GM12878 (cell line): ENCODE measurements around the gene OSBPL10.

ENCODE experiments used
- ATF7 ChIP-seq: fragments of 450-650 bp; IDR thresholded peaks from 2 replicates; pipeline ENCODE4 v1.6.1; 2016; ENCODE audit warnings: low read depth, mild to moderate bottlenecking
- TAF1 ChIP-seq: IDR thresholded peaks from 2 replicates; pipeline ENCODE4 v1.6.1; 2011; ENCODE audit warnings: mild to moderate bottlenecking, low read depth, low read length, borderline replicate concordance
- TF ChIP-seq, protein P1 (sequence below): fragments of 150-350 bp; IDR thresholded peaks from 2 replicates; pipeline ENCODE4 v1.6.1; 2016; ENCODE audit warnings: low read depth, low read length
- TF ChIP-seq, protein P2 (sequence below): IDR thresholded peaks from 2 replicates; pipeline ENCODE4 v1.6.1; 2012; ENCODE audit warnings: low read depth, low read length, improper control_type of control experiment

DNA sequence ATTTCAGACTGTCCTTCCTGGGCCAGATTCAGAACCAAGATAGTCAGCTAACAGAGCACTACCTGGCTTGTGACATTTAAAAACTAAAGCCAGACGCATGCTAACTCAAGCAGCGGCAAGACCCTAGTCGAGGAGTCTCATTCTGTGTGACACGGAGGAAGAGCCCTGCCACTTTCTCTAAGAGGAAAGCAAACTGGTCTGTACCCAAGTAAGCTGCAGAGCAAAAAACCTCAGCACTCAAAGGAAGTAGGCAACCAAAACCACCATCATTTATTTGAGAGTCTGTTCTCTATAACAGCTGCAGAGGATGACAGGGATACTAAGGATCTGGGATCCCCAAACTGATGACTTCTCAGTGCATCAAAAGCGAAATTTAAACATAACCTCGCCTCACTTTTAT lies 152.1 kb downstream of the OSBPL10 start:
- TF ChIP-seq, protein P1, sequence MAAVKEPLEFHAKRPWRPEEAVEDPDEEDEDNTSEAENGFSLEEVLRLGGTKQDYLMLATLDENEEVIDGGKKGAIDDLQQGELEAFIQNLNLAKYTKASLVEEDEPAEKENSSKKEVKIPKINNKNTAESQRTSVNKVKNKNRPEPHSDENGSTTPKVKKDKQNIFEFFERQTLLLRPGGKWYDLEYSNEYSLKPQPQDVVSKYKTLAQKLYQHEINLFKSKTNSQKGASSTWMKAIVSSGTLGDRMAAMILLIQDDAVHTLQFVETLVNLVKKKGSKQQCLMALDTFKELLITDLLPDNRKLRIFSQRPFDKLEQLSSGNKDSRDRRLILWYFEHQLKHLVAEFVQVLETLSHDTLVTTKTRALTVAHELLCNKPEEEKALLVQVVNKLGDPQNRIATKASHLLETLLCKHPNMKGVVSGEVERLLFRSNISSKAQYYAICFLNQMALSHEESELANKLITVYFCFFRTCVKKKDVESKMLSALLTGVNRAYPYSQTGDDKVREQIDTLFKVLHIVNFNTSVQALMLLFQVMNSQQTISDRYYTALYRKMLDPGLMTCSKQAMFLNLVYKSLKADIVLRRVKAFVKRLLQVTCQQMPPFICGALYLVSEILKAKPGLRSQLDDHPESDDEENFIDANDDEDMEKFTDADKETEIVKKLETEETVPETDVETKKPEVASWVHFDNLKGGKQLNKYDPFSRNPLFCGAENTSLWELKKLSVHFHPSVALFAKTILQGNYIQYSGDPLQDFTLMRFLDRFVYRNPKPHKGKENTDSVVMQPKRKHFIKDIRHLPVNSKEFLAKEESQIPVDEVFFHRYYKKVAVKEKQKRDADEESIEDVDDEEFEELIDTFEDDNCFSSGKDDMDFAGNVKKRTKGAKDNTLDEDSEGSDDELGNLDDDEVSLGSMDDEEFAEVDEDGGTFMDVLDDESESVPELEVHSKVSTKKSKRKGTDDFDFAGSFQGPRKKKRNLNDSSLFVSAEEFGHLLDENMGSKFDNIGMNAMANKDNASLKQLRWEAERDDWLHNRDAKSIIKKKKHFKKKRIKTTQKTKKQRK = no peak
- TF ChIP-seq, protein P2, sequence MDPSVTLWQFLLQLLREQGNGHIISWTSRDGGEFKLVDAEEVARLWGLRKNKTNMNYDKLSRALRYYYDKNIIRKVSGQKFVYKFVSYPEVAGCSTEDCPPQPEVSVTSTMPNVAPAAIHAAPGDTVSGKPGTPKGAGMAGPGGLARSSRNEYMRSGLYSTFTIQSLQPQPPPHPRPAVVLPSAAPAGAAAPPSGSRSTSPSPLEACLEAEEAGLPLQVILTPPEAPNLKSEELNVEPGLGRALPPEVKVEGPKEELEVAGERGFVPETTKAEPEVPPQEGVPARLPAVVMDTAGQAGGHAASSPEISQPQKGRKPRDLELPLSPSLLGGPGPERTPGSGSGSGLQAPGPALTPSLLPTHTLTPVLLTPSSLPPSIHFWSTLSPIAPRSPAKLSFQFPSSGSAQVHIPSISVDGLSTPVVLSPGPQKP = no peak
- TF ChIP-seq TAF1 (no peak), ATF7 (no peak)
